GM12874 (cell line): Measurements from ENCODE around the gene AVL9.

Source experiments
- CTCF ChIP-seq: IDR thresholded peaks from 2 replicates; pipeline ENCODE4 v1.5.1; 2011; ENCODE audit warnings: low read depth, mild to moderate bottlenecking, control low read depth, low read length, moderate library complexity; ENCODE audit not compliant: insufficient read depth

AVL9 gene

DNA sequence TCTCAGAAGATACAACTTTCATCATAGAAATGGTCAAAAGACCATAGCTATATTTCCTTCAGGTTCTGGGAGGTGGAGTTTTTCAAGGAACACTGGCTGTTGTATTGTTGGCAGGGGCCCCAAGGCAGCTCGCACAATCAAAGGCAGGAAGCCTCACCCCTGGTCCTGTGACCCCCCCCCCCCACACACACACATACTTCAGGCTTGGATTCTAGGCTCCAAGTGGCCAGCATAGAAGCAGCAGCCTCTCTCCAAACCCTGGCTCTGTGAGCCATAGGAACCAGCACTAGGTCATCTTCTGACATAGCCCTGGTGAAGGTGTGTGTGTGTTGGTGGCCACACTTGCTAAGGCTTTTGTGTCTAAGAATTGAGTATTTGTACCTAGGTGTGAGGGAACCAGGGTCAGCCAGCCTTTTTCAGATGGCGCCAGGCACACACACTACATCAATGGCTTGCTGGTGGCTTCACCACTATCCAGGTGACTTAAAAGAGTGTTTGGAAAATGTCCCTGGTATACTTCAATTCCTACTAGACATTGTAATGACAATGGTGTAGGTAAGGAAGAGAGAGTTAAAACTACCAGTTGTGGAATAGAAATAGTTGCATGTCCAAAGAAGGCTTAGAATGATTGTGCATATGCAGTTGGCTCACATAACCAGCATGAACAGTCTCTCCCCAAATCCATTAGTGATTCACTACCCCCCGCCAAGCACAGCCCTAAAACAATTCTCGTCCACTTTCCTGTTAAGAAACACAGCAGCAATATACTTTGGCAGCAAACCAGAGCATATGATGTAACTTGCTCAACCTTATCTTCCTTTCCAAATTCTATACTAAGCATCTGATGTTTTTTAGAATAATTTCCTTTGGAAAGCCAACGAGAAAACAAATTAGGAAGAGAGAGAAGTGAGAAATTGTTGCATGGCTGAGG is 91.3 kb downstream of the AVL9 start:
- no peak for TF ChIP-seq CTCF

DNA sequence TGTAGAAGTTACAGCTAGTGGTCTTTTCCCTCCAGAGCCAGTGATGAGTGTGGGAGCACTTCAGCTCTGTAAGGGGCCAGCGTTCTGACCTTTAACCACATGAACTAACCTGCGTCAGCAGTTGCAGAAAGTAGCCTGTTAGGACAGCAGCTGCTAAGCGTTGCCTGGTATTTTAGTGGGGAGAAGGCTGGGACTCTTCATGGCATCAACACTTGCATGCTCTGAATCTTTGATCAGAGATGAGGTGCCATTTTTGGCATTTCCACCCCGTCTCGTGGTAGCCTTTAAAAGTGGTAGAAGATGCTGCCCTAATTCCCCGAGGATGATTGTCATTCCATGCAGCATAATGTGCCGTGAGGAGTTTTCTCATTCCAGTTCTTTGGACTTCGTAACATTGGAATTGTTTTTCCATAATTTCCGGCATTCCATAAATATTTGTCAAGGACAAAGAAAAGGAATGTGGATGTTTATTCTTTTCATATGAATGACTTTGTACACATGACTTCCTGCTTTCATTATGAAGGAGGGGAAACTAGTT is 92.2 kb downstream of the AVL9 start:
- TF ChIP-seq CTCF: no peak

DNA sequence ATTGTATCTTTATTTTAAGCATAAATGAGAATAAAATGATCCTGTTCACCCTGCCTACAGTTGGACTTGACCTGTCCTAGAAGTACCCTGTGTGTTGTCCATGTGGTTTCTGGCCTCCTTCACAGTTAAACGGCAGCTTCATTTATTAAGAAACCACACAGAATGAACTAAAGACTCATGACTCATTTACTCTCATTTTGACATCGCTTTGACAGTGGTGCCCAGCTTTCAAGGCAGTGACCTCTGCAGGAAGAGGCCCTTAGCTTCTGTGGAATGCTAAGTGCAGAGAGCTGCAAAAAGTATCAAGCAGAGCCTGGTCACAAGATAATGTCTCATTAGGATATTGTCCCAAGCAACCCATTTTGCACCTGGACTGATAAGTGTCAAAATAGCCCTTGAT is 93.4 kb downstream of the AVL9 start:
- TF ChIP-seq CTCF: no peak

GRCh38 chr7:32591938-32592337 is 96.6 kb downstream of the AVL9 start:
- no peak for TF ChIP-seq CTCF

GRCh38 chr7:32592701-32593100 is 97.4 kb downstream of the AVL9 start:
- TF ChIP-seq CTCF: no peak

DNA sequence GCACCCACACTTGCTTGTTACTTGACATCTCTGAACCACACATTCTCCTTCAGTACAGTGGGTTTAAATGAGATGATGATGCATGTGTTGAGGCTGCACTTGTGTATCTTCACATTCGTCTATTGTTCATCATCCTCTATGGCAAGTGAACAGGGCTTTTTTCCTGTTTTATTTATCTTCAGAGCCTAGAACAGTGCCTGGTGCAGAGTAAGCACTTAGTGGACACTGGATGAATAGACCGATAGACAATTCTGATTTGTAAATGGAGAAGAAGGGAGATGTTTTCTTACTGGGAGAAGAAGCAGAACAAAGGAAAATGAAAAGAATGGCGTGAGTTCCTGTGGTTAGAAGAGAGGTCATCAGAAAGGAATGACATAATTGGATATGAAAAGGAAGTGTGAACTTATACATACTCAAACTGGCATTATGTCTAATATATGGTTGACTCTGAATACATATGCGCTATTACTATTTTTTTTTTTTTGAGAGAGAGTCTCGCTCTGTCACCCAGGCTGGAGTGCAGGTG is 99.7 kb downstream of the AVL9 start:
- no peak for TF ChIP-seq CTCF

DNA sequence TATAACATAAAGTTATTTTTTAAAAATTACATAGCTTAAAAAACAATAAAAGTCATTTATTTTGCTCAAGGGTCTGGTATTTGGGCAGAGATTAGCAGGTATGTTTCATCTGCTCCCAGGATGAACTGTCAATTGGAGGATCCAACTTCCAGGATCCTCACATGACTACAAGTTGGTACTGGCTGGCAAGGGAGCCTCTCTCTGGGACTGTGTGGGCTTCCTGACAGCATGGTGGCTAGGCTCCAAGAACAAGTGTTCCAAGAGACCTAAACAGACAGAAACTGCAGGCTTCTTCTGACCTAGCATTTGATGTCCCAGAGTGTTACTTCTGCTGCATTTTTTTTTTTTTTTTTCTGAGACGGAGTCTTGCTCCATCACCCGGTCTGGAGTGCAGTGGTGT is 107.2 kb downstream of the AVL9 start:
- TF ChIP-seq CTCF: no peak
